HCT116 (cell line): ENCODE measurements around the gene DHRS2. TPM values are rescaled to one million over a fixed set of nuclear protein-coding genes. Genes with fewer than 3 reads are reported as not detected.

Experiments
- ATAC-seq: fragments of 200-7000 bp; cut with Tn5 transposase; 2 replicates; pipeline ENCODE4 v1.9.1; 2020; ENCODE audit warnings: mild to moderate bottlenecking, moderate library complexity
- BruUV-seq: library from RNA; stranded (reverse); fragments of 400-500 nt; replicated peaks from 2 replicates; lab custom pipeline; 2021; lab: Mats Ljungman, UMichigan
- CTCF ChIA-PET: fragments of 300-600 bp; sonication (Branson Sonifier 250); formaldehyde crosslinking; loops from one replicate; lab custom pipeline; 2021; ENCODE audit warnings: antibody characterized with exemption; lab: Charles Lee
- POLR2A ChIA-PET: fragments of 300-600, 350-600 bp; sonication (Branson Sonifier 250); formaldehyde crosslinking; loops from one replicate; lab custom pipeline; 2021; ENCODE audit warnings: antibody characterized with exemption; lab: Charles Lee
- RAD21 ChIA-PET, 2 experiments: fragments of 300-600 bp; sonication (Branson Sonifier 250); formaldehyde crosslinking; loops; one replicate each; lab custom pipeline; 2023; ENCODE audit warnings: low total read pairs in 2 of 2; ENCODE audit not compliant: uncharacterized antibody in 2 of 2, unreplicated experiment in 2 of 2, low non-redundant PET in 1 of 2; lab: Charles Lee
- DNase-seq: peaks from one replicate; pipeline ENCODE4 v3.0.0-alpha.2; 2010; ENCODE audit warnings: low read depth, low spot score
- H2AFZ ChIP-seq: fragments of 200-600 bp; shearing (Covaris generic), sonication (generic); 2 replicates; pipeline ENCODE4 v1.6.1; 2017; ENCODE audit warnings: low read depth, mixed run types, mixed read lengths, antibody characterized with exemption, low read length; ENCODE audit not compliant: poor library complexity, severe bottlenecking
- H3K27ac ChIP-seq: 2 replicates; pipeline ENCODE4 v1.5.1; 2012; ENCODE audit warnings: low read depth, low read length
- H3K27me3 ChIP-seq: fragments of 200-600 bp; sonication (generic); 2 replicates; pipeline ENCODE4 v1.6.1; 2016; ENCODE audit warnings: mixed run types, low read length, mixed read lengths; ENCODE audit not compliant: insufficient read depth
- H3K36me3 ChIP-seq, 2 experiments: fragments of 200-500 bp in 1 of 2; fragments of 200-600 bp in 1 of 2; sonication (Bioruptor generic) in 1 of 2; sonication (generic) in 1 of 2; 2 replicates each; pipeline versions ENCODE4 v1.5.1 to v1.6.1; 2014 to 2016; ENCODE audit warnings: low read length in 2 of 2, inconsistent platforms in 1 of 2, mixed read lengths in 1 of 2, mixed run types in 1 of 2; ENCODE audit not compliant: insufficient read depth in 2 of 2, control insufficient read depth in 1 of 2
- H3K4me1 ChIP-seq, 2 experiments: fragments of 200-600 bp in 1 of 2; sonication (generic) in 1 of 2; 2 replicates each; pipeline versions ENCODE4 v1.5.1 to v1.6.1; 2012 to 2017; ENCODE audit warnings: low read length in 2 of 2, inconsistent platforms in 1 of 2, mild to moderate bottlenecking in 1 of 2, mixed read lengths in 1 of 2, mixed run types in 1 of 2, moderate library complexity in 1 of 2; ENCODE audit not compliant: insufficient read depth in 2 of 2, control insufficient read depth in 1 of 2
- H3K4me2 ChIP-seq: fragments of 200-600 bp; sonication (generic); 2 replicates; pipeline ENCODE4 v1.6.1; 2017; ENCODE audit warnings: mixed run types, low read length, mixed read lengths
- H3K4me3 ChIP-seq, 2 experiments: fragments of 200-600 bp in 1 of 2; sonication (generic) in 1 of 2; replicated peaks in 1 of 2; 2 replicates each; pipeline ENCODE4 v1.5.1; 2011 to 2016; ENCODE audit warnings: low read length in 2 of 2, control low read depth in 1 of 2, low read depth in 1 of 2, mild to moderate bottlenecking in 1 of 2, mixed read lengths in 1 of 2, mixed run types in 1 of 2
- H3K79me2 ChIP-seq: fragments of 200-600 bp; sonication (generic); 2 replicates; pipeline ENCODE4 v1.6.1; 2017; ENCODE audit warnings: mild to moderate bottlenecking, mixed run types, low read length, moderate library complexity, mixed read lengths; ENCODE audit not compliant: insufficient read depth
- H3K9ac ChIP-seq: fragments of 200-600 bp; sonication (generic); 2 replicates; pipeline ENCODE4 v1.6.1; 2016; ENCODE audit warnings: low read length, mixed read lengths
- H3K9me2 ChIP-seq: fragments of 200-600 bp; sonication (generic), shearing (Covaris generic); 2 replicates; pipeline ENCODE4 v1.6.1; 2017; ENCODE audit warnings: mixed run types, mild to moderate bottlenecking, moderate library complexity; ENCODE audit not compliant: insufficient read depth
- H3K9me3 ChIP-seq, 2 experiments: fragments of 200-500 bp in 1 of 2; fragments of 200-600 bp in 1 of 2; sonication (Bioruptor generic) in 1 of 2; sonication (generic) in 1 of 2; 2 replicates each; pipeline ENCODE4 v1.6.1; 2014 to 2017; ENCODE audit warnings: low read length in 2 of 2, mixed read lengths in 2 of 2, inconsistent platforms in 1 of 2, low read depth in 1 of 2, mild to moderate bottlenecking in 1 of 2, mixed run types in 1 of 2, moderate library complexity in 1 of 2; ENCODE audit not compliant: control insufficient read depth in 1 of 2, insufficient read depth in 1 of 2
- H4K20me1 ChIP-seq: fragments of 200-600 bp; sonication (generic), shearing (Covaris generic); 2 replicates; pipeline ENCODE4 v1.6.1; 2017; ENCODE audit warnings: mixed run types, mild to moderate bottlenecking, moderate library complexity; ENCODE audit not compliant: insufficient read depth
- CEBPB ChIP-seq: IDR thresholded peaks from 2 replicates; pipeline ENCODE4 v1.6.1; 2012; ENCODE audit warnings: low read depth
- CTCF ChIP-seq, 3 experiments: fragments of 200-600 bp in 1 of 3; sonication (generic) in 1 of 3; IDR thresholded peaks in 2 of 3; conservative IDR thresholded peaks in 1 of 3; 2 replicates each; pipeline ENCODE4 v1.5.1; 2012 to 2017; ENCODE audit warnings: low read depth in 2 of 3, low read length in 2 of 3, antibody characterized with exemption in 1 of 3, borderline replicate concordance in 1 of 3, control low read depth in 1 of 3, mild to moderate bottlenecking in 1 of 3, mixed read lengths in 1 of 3, mixed run types in 1 of 3, moderate library complexity in 1 of 3; ENCODE audit not compliant: insufficient read depth in 1 of 3
- EGR1 ChIP-seq: IDR thresholded peaks from 2 replicates; pipeline ENCODE4 v1.6.1; 2012; ENCODE audit warnings: low read depth
- ELF1 ChIP-seq: IDR thresholded peaks from 2 replicates; pipeline ENCODE4 v1.6.1; 2012; ENCODE audit warnings: low read depth, borderline replicate concordance
- EZH2 ChIP-seq: fragments of 200-600 bp; sonication (generic); IDR thresholded peaks from 2 replicates; pipeline ENCODE4 v1.6.1; 2017; ENCODE audit warnings: antibody characterized with exemption, mixed run types
- EZH2phosphoT487 ChIP-seq: fragments of 200-600 bp; IDR thresholded peaks from 2 replicates; pipeline ENCODE4 v1.6.1; 2018; ENCODE audit warnings: antibody characterized with exemption, borderline replicate concordance
- FOSL1 ChIP-seq: IDR thresholded peaks from 2 replicates; pipeline ENCODE4 v1.6.1; 2012; ENCODE audit warnings: low read depth
- POLR2AphosphoS5 ChIP-seq: IDR thresholded peaks from 2 replicates; pipeline ENCODE4 v1.6.1; 2011; ENCODE audit warnings: mild to moderate bottlenecking, low read depth, low read length, moderate library complexity
- SIN3A ChIP-seq: IDR thresholded peaks from 2 replicates; pipeline ENCODE4 v1.6.1; 2012; ENCODE audit warnings: low read depth
- SRF ChIP-seq: IDR thresholded peaks from 2 replicates; pipeline ENCODE4 v1.6.1; 2012; ENCODE audit warnings: low read depth
- TCF7L2 ChIP-seq: IDR thresholded peaks from 2 replicates; pipeline ENCODE4 v1.7.0; 2011; ENCODE audit warnings: borderline replicate concordance, inconsistent platforms; ENCODE audit not compliant: insufficient read depth, insufficient read length; ENCODE audit errors: extremely low read depth
- YY1 ChIP-seq: IDR thresholded peaks from 2 replicates; pipeline ENCODE4 v1.6.1; 2011; ENCODE audit warnings: low read length, low read depth, moderate library complexity, mild to moderate bottlenecking; ENCODE audit not compliant: insufficient replicate concordance; ENCODE audit errors: extremely low read depth
- ZBTB33 ChIP-seq: IDR thresholded peaks from 2 replicates; pipeline ENCODE4 v1.6.1; 2011; ENCODE audit warnings: mild to moderate bottlenecking, low read length, moderate library complexity; ENCODE audit not compliant: insufficient replicate concordance; ENCODE audit errors: extremely low read depth
- ZFX ChIP-seq: fragments of 450-650 bp; IDR thresholded peaks from 2 replicates; pipeline ENCODE4 v1.6.1; 2017
- intact Hi-C: fragments of 100-400 bp; cut with micrococcal nuclease; formaldehyde crosslinking; loops from 2 replicates; pipeline ENCODE4 v1.10.0; 2022
- total RNA-seq: library from RNA; stranded (reverse); gene quantifications from one replicate; pipeline ENCODE4 v1.2.1, GENCODE V29; 2021; ENCODE audit not compliant: unreplicated experiment

DHRS2 gene
- total RNA-seq, 1 experiment from 2014 or later = 10.0 TPM

GRCh38 chr14:23663711-23664110 is 27.5 kb downstream of the DHRS2 start:
- Histone ChIP-seq H3K4me1 (no peaks in the 10 kb centered on the region), H3K27ac (no peak overlapping the region), H3K79me2 (no peaks in the 10 kb centered on the region), H3K9me3 (no peaks in the 10 kb centered on the region), H3K9me2 (no peaks in the 10 kb centered on the region), H3K4me3 (no peak overlapping the region), H3K27me3 (peaks cover 9% of the 10 kb centered on the region; the same call in 1 of the 2 replicates), H2AFZ (no peak overlapping the region), H3K4me2 (no peak overlapping the region), H3K9ac (no peak overlapping the region), H4K20me1 (no peaks in the 10 kb centered on the region), H3K36me3 (no peaks in the 10 kb centered on the region)
- intact Hi-C loops = no loop called here
- CTCF ChIA-PET = interaction anchor here (0.5 kb wide), 1 partner anchor 247 kb away, joined by 3 read pairs; no protein-coding TSS in a partner anchor
- POLR2A ChIA-PET = no interaction called here
- no TSS peak for BruUV-seq
- ATAC-seq (no peak), DNase-seq (no peak)
- TF ChIP-seq EZH2phosphoT487 = no peak
- TF ChIP-seq TCF7L2 = no peak
- TF ChIP-seq YY1 = no peak
- RAD21 ChIA-PET = no interaction called here

- Histone ChIP-seq H4K20me1 (no peaks in the 10 kb centered on the region), H3K4me2 (no peak overlapping the region), H3K27me3 (peaks cover 5% of the 10 kb centered on the region; the same call in 1 of the 2 replicates), H3K4me1 (no peaks in the 10 kb centered on the region), H3K27ac (no peak overlapping the region), H2AFZ (no peak overlapping the region), H3K79me2 (no peaks in the 10 kb centered on the region), H3K4me3 (no peak overlapping the region), H3K9me3 (no peaks in the 10 kb centered on the region), H3K36me3 (no peaks in the 10 kb centered on the region), H3K9me2 (no peaks in the 10 kb centered on the region), H3K9ac (no peak overlapping the region)
- POLR2A ChIA-PET = no interaction called here
- DNase-seq = no peak
- RAD21 ChIA-PET = no interaction called here
- TF ChIP-seq ZBTB33 (no peak), POLR2AphosphoS5 (no peak), EZH2 (no peak), FOSL1 (no peak), ELF1 (no peak), SRF (no peak), SIN3A (no peak), EGR1 (no peak), CEBPB (no peak), CTCF (IDR thresholded peaks at IDR 0.05 in 2 of 3, conservative IDR thresholded peaks at IDR 0.05 in 1 of 3; ENCODE audit: borderline replicate concordance in 1 of 3, insufficient read depth in 1 of 3, low read depth in 2 of 3, low read length in 2 of 3) (no peak), ZFX (no peak)
- no peak for ATAC-seq
- intact Hi-C loops = no loop called here
- BruUV-seq = no TSS peak
- CTCF ChIA-PET = interaction anchor here (0.5 to 2.2 kb wide), 2 partner anchors 75 to 246 kb away, joined by 3 to 6 read pairs; no protein-coding TSS in a partner anchor
Observed at GRCh38 chr14:23664207-23664885, 28.2 kb downstream of the DHRS2 start.
